Measurements from ENCODE around the gene MRPL39.
A peak's percentile ranks its signal among the peaks of the same experiment; 100 is the strongest.
"Not testable (repeated sequence)": the region's sequence is repeated elsewhere in the genome, so short reads cannot be mapped to it uniquely, and the experiment has no call there.

The MRPL39 gene

DNA sequence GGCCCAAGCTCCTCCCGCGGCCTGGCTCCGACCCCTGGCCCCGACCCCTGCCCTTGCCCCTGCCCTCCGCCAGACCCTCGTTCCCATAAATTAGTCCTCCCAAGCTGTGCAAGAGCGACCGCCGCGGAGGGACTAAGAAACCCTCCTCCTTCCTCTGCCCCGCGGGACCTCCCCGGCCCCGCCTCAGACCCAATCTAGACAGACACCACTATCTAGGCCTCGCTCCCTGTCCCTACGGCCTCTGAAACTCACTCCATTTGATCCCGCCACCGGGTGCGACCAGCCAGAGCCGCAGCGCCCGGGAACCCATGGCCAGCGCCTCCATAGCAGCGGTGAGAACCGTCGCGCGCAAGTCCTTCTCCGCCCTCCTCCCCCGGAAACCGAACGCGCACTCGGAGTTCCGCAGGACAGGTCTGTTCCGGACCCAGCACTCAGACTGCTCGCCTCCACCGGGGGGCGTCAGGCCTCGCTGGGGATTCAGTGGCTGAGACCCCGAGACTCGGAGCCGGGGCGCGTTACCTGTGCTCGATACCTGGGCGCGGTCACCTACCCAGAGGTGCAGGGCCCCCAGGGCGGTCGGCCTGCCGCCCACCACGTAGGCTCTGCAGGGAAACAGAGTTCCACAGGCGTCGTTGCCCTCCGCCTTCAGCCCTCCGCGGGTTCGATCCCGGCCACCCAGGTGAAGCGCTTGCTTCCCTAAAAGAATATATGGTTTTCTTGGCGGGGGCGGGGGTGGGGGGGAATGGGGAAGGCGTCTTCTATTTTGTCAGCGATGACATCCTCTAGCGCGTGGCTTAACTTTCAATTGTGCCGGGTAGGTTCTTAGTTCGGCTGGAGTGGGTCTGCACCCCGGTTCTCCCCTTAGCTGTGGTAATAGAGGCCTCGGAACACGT lies at the start of gene MRPL39:
TSS of gene MRPL39 (minus strand) at position 331 of the 893 bp plus-strand sequence. CDS start at position 325, 6 bp downstream.
- DNase-seq = peak; percentile 42 to 65

DNA sequence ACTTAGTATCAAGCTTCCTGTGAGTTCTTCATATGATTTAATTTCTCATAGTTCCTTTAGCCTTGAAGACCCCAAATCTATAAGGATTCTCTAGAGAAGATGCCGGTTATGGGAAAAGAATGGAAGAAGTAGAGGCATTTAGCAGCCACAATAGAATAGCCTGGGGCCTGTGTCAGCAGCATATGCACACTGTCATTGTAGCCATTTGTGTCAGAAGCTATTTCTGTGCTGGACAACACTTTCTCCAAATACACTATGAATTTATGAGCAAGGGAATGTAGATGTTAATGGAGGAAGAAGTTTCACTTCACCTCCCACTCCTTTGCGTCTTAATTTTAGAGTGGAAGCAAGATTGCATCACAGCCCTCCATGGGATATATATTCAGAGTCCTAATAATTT lies 49.1 kb upstream of the MRPL39 start:
- DNase-seq = no peak

DNA sequence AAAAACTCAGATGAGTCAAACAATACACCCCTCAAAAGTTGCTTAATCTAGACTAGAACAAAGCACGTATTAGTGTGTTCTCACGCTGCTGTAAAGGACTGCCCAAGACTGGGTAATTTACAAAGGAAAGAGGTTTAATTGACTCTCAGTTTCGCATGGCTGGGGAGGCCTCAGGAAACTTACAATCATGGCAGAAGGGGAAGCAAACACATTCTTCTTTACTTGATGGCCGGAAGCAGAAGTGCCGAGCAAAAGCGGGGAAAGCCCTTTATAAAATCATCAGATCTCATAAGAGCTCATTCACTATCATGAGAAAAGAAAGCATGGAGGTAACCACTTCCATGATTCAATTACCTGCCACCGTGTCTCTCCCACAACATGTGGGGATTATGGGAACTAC lies 41.9 kb upstream of the MRPL39 start:
- DNase-seq = no peak

DNA sequence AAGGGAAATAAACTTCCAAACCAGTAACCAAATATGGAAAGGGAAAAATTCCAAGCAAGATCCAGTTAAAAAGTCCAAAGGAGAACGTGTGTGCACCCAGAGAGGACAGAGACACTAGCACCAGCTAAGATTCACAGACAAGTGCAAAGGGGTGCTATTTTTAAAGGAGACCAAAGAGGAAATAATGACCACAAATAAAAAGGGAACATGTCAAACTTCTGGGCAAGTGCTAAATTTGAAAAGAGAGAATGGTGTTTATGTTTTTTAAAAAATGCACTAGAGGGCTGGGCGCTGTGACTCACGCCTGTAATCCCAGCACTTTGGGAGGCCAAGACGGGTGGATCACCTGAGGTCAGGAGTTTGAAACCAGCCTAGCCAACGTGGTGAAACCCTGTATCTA lies 40.4 kb upstream of the MRPL39 start:
- DNase-seq = no peak

DNA sequence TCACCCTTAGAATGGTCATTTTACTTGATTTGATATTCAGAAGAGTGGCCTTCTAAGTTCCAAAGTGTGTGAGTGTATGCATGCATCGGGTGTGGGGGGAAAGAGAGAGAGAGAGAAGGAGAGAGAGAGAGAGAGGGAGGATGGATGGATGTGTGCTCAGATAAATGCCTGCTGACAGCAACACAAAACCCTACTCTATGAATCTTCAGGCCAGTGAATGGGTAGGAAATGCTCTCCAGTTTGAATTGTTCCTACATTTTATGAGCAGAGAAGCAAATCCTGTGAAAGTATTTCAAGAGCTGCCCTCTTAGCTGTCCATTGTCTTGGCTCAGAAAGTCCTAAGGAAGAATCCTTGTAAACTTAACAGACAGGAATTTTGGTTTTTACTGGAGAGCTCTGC lies 39.2 kb upstream of the MRPL39 start:
- no peak for DNase-seq

DNA sequence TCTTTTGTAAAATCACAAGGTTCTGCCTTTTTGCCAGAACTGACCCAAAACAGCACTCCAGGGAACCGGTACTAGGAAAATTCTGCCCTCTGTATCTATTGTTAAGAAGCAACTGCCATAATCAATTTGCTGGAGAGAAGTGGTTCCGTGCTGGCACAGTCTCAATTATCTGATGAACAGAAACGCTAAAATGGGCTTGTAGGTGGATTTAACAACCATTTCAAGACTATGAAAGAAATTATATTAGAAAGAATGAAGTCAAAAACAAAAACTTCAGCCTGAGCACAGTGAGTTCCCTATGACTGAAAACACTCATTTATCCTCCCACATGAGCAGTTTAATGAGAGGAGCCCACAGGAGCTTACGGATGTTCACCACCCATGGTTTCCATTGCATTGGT lies 36.2 kb upstream of the MRPL39 start:
- no peak for DNase-seq

DNA sequence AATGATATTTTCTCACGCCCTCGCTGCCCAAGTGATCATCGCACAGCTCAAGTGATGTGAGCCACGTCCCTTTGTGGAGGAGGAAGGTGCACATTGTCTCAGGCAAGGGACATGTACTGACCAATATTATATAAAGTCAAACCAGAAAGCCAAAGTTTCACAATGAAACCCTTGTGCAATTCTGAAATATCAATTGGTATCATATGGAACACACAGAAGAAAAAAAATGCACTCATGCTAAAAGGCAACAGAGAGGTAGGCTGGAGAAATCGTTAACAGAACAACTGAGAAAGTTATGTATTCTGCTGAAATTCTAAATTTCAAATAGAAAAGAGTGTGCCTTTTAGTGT lies 33.6 kb upstream of the MRPL39 start:
- no peak for DNase-seq

DNA sequence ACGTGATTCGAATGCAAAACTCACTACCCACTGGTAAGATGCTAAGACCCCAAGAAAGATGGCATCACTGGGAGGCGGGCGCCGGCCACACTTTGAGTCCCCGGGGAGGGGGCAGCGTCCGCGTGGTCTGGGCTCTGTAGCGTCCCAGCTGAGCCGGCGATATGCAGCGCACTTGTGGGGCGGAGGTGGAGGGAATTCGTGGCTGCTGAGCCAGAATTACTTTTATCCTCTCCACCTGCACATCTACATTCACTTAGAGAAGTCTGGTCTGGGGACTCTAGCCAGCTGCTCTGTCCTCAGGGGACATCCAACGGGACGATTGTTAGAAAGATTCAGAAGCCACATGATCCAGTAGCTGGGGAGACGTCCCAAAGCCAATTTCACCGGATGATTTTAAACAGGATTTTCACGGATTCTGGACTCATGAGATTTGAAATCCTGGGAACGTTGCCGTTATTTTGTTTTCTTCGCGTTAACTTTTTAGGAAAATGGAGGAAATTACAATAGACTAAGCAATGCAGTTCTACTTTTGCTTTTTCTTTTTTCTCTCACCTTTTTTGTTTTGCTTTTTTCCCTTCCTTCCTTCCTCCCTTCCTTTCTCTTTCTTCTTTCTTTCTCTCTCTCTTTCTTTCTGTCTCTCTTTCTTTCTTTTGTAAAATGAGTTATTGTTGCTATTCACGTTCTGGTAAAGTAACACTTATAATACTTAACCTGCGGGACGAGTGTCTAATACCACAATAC lies 33.1 kb upstream of the MRPL39 start:
- DNase-seq = no peak

DNA sequence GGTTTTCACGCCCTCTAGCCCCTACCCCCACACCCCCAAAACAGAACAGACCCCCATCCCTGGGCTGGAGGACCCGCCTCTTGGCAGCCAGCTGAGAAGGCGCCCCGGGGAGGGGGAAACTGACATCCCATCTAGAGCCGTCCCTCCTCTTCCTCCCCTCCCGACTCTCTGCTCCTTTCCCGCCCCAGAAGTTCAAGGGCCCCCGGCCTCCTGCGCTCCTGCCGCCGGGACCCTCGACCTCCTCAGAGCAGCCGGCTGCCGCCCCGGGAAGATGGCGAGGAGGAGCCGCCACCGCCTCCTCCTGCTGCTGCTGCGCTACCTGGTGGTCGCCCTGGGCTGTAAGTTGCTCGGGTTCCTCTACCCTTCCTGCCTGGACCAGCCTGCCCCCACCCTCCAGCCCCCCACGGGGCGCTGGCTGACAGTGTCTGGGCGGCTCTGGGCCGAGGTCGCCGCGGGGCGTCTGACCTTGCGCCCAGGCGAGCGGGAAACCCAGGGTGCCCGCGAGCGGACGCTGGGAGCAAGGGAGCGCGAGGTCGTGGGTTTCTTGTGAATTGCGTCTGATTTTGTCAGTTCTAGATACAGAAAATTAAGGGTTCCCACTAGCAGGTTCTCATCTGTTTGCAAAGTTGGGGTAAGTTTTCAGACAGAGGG lies 32.4 kb upstream of the MRPL39 start:
- DNase-seq = peak in 1 of 2 experiments; percentile 23

DNA sequence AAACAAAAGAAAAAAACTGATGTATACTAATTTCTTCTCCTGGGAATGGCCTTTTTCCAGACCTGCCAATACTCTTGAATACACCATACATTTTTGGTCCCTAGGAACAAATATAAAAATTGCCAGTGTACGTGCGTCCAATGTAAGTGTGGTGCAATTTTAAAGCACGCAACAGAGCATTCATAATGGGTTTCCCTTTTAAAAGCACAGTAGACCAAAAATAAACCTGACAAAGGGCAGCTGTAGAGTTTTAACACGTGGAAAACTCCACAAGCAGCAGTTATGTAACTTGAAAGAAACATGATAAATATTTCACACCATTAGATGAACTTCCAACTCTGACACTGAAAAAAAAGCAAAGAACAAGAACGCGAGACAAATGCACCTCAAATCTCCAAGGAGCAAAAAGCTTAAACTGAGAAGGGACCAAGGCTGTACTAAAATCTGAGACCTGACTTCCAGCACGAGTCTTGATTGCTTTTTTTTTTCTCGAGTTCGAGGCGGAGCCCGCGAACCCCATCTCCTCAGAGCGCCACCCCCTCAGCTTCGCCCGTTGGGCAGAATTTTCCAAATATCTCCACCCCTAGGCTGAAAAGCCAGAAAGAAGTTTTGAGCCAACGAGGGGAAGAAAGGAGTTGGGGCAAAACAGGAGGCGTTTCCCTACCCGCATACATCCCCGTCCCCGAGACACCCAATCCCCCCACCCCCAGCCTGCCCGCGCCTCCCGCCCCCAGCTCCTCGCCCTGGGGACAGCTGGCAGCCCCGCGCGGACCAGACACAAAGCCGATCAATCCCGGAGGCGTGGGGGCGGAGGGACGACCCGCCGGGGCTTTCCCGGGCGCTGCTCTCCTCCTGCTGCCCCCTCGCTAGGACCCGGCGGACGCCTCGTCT lies 31.6 kb upstream of the MRPL39 start, which contains the start of gene JAM2:
TSS of gene JAM2 (plus strand) at position 599 of the 891 bp plus-strand sequence. CDS start 564 bp downstream, outside the sequence.
- peak in 1 of 2 experiments; percentile 22 for DNase-seq

DNA sequence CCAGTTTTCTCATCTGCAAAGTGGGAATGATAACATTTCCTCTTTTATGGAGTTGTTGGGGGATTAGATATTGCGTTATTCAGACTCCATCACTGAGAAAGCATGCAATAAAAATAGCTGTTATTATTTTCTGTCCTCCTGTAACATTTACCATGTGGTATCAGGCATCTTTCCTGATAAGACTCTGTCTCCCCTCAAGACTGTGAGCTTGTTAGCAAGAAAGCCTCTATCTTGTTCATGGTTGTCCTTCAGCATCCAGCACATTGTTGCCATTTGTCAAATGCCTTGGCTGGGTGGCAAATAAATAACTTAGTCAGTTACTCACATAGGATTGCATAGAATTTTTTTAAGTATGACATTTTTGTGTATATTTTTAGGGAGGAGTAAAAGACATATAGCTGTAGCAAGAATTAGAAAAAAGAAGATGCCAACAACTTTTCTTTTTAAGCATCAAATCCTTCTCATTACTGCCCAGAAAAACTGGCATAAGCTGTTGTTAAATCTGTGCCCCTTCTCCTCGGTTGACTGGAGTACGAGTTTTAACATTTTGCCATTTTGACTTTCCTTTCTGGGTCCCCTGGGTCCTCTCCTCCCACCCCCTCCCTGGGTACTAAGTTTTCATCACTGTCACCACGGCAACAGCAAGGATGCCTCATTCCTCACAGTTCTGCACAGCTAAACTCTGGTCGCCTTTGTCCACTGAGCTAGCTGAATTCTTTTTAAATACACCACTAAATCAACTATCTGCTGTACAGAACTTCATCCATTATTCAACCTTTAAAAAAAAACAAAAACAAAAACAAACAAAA lies 30.8 kb upstream of the MRPL39 start:
- DNase-seq = no peak

DNA sequence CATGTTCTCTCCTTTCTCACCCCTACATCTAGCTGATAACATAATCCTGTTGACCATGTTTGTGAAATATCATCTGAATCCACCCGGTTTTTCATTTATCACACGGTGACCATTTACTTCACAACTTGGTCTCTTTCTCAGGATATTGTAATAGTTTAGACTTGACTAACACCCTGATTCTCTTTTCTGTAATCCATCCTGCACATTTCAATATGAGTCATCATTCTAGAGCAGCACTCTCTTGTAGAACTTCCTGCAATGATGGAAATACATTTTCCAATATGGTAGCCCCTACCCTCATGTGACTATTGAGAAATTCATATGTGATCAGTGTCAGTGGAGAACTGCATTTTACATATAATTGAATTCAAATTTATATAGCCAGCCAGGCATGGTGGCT lies 29.4 kb upstream of the MRPL39 start:
- DNase-seq = no peak

DNA sequence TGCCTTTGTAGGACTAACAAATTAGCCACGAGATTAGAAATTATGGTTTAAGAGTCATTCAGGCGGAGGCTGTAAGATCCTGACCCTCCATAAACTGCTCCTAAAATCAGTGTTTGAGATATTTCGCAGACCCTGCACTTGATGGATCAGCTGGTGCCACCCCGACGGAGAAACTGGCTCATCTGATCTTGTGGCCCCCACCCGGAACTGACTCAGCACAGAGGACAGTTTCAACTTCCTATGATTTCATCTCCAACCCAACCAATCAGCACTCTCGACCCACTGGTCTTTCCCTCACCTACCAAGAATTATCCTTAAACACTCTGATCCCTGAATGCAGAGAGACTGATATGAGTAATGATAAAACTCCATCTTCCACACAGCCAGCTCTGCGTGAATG lies 28.0 kb upstream of the MRPL39 start:
- DNase-seq = no peak

DNA sequence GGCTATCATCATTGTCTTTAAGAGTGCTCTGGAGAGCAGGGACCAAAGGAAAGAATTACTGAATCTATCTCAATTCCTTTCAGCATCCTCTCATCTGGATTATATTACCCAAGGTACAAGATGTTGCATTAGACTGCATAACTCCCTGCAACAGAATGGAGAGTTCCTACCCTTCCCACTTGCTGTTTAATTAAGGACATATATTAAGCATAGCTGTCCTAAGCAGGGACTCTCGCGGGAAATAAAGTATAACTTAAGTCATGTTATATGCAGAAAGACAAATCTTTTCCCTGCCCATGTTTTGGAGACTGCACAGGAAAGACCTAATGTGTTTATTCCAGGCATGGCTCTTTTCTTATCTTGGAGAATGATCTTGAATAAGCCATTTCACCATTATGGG lies 25.0 kb upstream of the MRPL39 start:
- no peak for DNase-seq

DNA sequence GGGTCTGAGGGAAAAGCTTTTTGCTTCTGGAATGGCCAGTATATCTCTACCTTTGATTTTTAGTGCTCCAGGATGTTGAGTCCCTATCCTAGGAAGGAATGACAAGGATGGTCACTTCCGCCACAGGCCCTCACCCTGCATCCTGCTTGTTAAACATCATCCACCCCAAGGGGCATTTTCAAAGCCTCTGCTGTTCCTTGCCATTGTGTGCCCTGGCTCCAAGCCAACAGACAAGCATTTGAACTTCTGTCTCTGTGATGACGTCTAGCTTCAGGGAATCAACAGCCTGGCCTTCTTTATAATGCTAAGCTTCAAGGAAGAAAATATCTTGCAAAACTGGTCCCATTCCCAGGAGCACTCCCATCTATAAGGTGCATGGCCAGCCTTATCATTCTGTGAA lies 19.5 kb upstream of the MRPL39 start:
- DNase-seq = no peak

DNA sequence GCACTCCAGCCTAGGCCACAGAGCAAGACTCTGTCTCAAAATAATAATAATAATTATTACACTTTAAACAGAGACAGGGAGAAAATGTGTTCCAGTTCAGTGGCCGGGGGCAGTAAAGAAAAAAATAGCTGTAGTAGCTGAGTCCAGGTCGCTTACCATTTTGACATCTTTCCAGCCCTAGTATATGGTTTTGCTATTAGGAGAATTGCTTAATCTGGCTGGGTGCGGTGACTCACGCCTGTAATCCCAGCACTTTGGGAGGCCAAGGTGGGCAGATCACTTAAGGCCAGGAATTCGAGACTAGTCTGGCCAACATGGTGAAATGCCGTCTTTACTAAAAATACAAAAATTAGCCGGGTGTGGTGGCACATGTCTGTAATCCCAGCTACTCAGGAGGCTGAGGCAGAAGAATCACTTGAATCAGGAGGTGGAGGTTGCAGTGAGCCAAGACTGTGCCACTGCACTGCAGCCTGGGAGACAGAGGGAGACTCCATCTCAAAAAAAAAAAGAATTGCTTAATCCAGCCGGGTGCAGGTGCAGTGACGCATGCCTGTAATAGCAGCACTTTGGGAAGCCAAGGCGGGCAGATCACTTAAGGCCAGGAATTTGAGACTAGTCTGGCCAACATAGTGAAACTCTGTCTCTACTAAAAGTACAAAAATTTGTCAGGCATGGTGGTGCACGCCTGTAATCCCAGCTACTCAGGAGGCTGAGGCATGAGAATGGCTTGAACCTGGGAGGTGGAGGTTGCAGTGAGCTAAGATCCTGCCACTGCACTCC lies 18.7 kb upstream of the MRPL39 start:
- DNase-seq = not testable (repeated sequence)

DNA sequence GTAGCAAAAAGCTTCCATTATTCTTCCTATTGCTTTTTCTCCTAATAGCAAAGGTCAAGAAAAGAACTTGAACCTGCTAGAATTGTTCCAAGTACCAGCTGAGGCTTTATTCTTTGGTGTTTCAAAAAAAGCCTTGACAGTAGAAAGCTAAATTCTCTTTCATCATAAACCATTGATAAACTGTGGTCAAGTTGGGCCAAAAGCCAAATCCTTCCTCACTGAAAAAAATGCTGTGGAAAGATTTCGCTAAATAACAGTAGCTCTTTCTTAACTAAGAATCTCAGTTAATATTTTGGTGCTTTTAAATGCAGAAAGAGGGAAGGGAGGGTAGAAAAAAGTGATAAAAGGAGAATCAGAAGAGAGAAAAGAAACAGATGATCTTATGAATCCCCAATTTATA lies 17.8 kb upstream of the MRPL39 start:
- DNase-seq = no peak

DNA sequence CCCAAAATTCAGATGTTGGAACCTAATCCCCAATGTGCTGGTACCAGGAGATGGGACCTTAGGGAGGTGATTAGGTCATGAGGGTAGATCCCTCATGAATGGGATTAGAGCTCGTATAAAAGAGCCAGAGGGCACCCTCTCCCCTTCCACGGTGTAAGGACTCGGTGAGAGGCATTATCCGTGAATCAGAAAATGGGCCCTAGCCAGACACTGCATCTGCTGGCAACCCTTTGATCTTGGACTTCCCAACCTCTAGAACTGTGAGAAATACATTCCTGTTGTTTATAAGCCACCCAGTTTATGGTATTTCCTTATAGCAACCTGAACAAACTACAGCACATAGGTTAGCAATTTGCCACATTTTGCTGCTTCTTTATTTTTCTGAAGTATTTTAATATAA lies 17.2 kb upstream of the MRPL39 start:
- DNase-seq = no peak

DNA sequence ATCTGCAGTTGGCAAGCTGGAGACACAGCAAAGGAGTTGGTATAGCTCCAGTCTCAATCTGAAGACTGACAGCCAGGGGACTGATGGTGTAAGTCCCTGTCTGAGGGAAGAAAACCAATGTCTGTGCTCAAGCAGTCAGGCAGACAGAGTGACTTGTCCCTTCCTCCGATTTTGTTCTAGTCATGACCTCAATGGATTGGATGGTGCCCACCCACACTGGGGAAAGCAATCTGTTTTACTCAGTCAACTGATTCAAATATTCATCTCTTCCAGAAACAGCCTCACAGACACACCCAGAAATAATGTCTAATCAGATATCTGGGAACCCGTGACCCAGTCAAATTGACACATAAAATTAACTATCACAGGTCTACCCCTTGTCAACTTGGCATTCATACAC lies 11.9 kb upstream of the MRPL39 start:
- no peak for DNase-seq

DNA sequence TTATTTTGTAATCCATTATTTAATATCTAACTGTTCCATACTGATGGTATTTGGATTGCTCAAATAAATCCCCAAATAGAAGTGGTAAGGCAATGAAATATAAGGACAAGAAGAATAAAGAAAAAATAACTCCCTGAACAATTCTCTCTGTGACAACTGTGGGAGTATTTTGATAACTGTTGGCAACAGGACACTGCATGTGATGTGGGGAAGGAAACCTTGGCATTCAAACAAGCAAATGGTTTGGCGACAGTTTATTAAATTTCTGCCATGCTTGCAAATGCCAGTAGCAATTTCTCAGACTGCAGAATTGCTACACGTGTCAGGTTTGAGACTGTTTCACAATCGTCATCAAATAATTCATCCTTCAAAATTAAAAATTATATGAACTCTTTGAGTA lies 8.6 kb upstream of the MRPL39 start:
- DNase-seq = no peak

DNA sequence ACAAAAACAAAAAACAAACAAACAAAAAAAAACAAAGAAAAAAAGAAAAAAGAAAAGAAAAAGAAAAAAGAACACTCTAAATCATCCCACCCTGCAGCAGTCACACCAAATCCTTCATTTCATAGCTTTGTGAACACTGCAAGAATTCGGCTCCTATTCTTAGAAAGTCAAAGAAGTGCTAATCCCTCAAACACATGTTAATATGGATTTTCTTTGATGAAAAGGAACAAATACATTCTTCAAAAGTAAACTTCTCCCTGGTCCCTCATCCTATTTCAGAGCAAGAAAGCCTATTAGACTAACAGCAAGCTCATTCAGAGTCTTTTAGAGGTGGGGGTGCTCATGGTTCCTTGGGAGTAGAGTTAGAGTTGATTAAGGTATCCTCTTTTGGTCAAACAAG lies 7.2 kb upstream of the MRPL39 start:
- DNase-seq = no peak

Data from SW 1271 (cell line).